Smooth muscle cell (in vitro differentiated cells): Measurements from ENCODE around the gene PLXNC1. TPM values are rescaled to one million over a fixed set of nuclear protein-coding genes. Genes with fewer than 3 reads are reported as not detected.
A peak's percentile ranks its signal among the peaks of the same experiment; 100 is the strongest.
"Not testable (repeated sequence)": the region's sequence is repeated elsewhere in the genome, so short reads cannot be mapped to it uniquely, and the experiment has no call there.

ENCODE experiments used
- DNase-seq: peaks from one replicate; lab custom pipeline; 2025; ENCODE audit not compliant: unreplicated experiment; lab: John Stamatoyannopoulos, UW
- H2AFZ ChIP-seq: fragments of 200-600 bp; sonication (generic); 2 replicates; pipeline ENCODE4 v1.6.0; 2016; ENCODE audit warnings: antibody characterized with exemption, low read depth, mild to moderate bottlenecking
- H3F3A ChIP-seq: fragments of 200-600 bp; sonication (generic); 2 replicates; pipeline ENCODE4 v1.6.0; 2017; ENCODE audit warnings: antibody characterized with exemption, low read depth
- H3K27ac ChIP-seq: fragments of 200-600 bp; sonication (generic); 2 replicates; pipeline ENCODE4 v1.5.1; 2016; ENCODE audit warnings: low read depth, mild to moderate bottlenecking
- H3K27me3 ChIP-seq: fragments of 200-600 bp; sonication (generic); 2 replicates; pipeline ENCODE4 v1.6.1; 2016; ENCODE audit warnings: low read depth, mild to moderate bottlenecking
- H3K36me3 ChIP-seq: fragments of 200-600 bp; sonication (generic); 2 replicates; pipeline ENCODE4 v1.5.1; 2016; ENCODE audit warnings: low read depth
- H3K4me1 ChIP-seq: fragments of 200-600 bp; sonication (generic); 2 replicates; pipeline ENCODE4 v1.5.1; 2016; ENCODE audit warnings: low read depth
- H3K4me2 ChIP-seq: fragments of 200-600 bp; sonication (generic); 2 replicates; pipeline ENCODE4 v1.6.0; 2016; ENCODE audit warnings: mild to moderate bottlenecking
- H3K4me3 ChIP-seq: fragments of 200-600 bp; sonication (generic); 2 replicates; pipeline ENCODE4 v1.5.1; 2016; ENCODE audit warnings: mild to moderate bottlenecking
- H3K79me2 ChIP-seq: fragments of 200-600 bp; sonication (generic); 2 replicates; pipeline ENCODE4 v1.6.0; 2016; ENCODE audit warnings: low read depth, mild to moderate bottlenecking
- H3K9ac ChIP-seq: fragments of 200-600 bp; sonication (generic); 2 replicates; pipeline ENCODE4 v1.6.0; 2016; ENCODE audit warnings: low read depth
- H3K9me3 ChIP-seq: fragments of 200-600 bp; sonication (generic); replicated peaks from 2 replicates; pipeline ENCODE4 v1.5.1; 2016; ENCODE audit warnings: low read depth
- H4K20me1 ChIP-seq: fragments of 200-600 bp; sonication (generic); 2 replicates; pipeline ENCODE4 v1.6.0; 2016; ENCODE audit warnings: low read depth
- WGBS: methylation state at CpG from one replicate; pipeline ENCODE4 v1.1.7; 2016; ENCODE audit warnings: low lambda C conversion rate; 5-methylcytosine and 5-hydroxymethylcytosine counted together
- polyA plus RNA-seq: library from polyadenylated mRNA; unstranded; fragments of >200 nt; fragmentation: Nextera tagmentation; extraction: Ambion mirVana; gene quantifications from 2 replicates; pipeline ENCODE4 v1.2.1, GENCODE V29; 2016
- total RNA-seq: library from RNA; depleted of rRNA; stranded (reverse); fragments of >200 nt; gene quantifications from 2 replicates; pipeline ENCODE4 v1.2.3, GENCODE V29; 2014
- TF ChIP-seq, protein P1 (sequence below): fragments of 200-600 bp; sonication (generic); IDR thresholded peaks from 2 replicates; pipeline ENCODE4 v1.5.1; 2017; ENCODE audit warnings: borderline replicate concordance, mild to moderate bottlenecking, antibody characterized with exemption; ENCODE audit not compliant: insufficient read depth, poor library complexity, severe bottlenecking

PLXNC1 gene
- total and polyA plus RNA-seq, 2 experiments from 2014 or later, result 0.49 to 0.66 TPM

DNA sequence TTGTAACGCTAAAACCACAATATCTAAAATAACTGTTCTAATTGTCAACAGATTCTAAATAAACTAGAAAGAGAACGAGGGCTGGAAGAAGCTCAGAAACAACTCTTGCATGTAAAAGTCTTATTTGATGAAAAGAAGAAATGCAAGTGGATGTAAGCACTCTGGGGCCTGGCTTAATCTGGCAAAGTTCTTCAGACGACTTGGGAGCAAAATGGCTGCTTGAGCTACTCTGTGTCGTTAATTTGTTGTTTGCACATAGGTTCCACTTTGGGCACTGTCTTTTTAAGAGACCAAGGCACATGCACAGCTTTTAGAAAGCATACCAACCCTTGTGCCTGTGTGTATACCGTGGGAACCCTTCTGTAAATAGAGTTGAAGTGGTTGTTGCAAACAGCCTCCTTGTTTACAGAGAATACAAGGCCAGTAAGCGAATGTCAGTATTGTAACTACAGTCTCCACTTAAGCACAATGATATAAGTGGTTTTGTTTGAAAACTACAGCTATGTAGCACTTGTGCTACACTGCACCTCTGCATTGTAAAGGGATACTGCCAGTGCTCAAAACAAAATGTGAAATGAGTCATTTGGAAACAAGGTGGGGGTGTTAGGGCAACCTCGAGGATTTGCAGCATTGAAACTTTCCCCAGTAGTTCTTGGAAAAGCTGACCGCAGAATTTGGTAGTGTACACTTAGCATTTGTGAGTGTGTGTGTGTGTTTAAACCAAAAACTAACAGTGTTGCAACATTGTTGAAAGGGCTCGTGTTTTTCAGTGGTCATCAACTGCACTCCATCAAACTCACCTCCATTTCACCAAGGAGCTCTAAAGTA lies 157.0 kb downstream of the PLXNC1 start:
- no peak overlapping the region for H3K4me3 ChIP-seq
- H3K9ac ChIP-seq, result no peak overlapping the region
- H3K36me3 ChIP-seq, result peaks cover 6% of the 10 kb centered on the region
- TF ChIP-seq, protein P1, sequence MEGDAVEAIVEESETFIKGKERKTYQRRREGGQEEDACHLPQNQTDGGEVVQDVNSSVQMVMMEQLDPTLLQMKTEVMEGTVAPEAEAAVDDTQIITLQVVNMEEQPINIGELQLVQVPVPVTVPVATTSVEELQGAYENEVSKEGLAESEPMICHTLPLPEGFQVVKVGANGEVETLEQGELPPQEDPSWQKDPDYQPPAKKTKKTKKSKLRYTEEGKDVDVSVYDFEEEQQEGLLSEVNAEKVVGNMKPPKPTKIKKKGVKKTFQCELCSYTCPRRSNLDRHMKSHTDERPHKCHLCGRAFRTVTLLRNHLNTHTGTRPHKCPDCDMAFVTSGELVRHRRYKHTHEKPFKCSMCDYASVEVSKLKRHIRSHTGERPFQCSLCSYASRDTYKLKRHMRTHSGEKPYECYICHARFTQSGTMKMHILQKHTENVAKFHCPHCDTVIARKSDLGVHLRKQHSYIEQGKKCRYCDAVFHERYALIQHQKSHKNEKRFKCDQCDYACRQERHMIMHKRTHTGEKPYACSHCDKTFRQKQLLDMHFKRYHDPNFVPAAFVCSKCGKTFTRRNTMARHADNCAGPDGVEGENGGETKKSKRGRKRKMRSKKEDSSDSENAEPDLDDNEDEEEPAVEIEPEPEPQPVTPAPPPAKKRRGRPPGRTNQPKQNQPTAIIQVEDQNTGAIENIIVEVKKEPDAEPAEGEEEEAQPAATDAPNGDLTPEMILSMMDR, result no peak
- H2AFZ ChIP-seq, result no peak overlapping the region
- WGBS, result 49% methylated on average over 9 of the region's 9 CpGs
- DNase-seq, result no peak
- no peaks in the 10 kb centered on the region for H3K27me3 ChIP-seq
- H4K20me1 ChIP-seq, result no peaks in the 10 kb centered on the region
- no peaks in the 10 kb centered on the region for H3K9me3 ChIP-seq
- no peaks in the 10 kb centered on the region for H3F3A ChIP-seq
- H3K4me2 ChIP-seq, result peak overlapping the region; percentile 27
- no peaks in the 10 kb centered on the region for H3K79me2 ChIP-seq
- H3K4me1 ChIP-seq, result peaks cover 10% of the 10 kb centered on the region
- no peak overlapping the region for H3K27ac ChIP-seq

DNA sequence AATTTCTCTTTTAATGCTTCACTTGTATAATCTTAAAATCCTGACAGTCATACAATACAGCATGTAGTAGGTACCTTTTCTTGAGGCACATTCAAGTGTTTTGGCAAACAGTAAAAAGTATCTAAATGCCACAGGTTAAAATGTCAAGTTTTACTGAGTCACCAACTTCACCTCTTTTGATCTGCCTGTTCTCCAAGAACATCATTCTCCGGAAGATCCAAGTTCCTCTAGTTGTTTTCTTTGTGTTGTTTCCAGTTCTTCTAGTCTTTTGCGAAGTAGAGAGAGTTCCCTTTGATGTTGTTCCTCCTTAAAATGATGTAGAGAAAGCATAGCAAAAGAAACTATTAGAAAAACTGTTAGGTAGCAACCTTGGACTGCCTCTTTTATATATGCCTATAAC lies 160.2 kb downstream of the PLXNC1 start:
- H3K4me1 ChIP-seq, result peaks cover 10% of the 10 kb centered on the region
- H3K79me2 ChIP-seq, result no peaks in the 10 kb centered on the region
- H3K9me3 ChIP-seq, result no peaks in the 10 kb centered on the region
- TF ChIP-seq, protein P1, result no peak
- peaks cover 6% of the 10 kb centered on the region for H3K36me3 ChIP-seq
- no peak for DNase-seq
- no peak overlapping the region for H3K4me3 ChIP-seq
- H3F3A ChIP-seq, result no peaks in the 10 kb centered on the region
- 85% methylated on average over 2 of the region's 2 CpGs for WGBS
- H3K27me3 ChIP-seq, result no peaks in the 10 kb centered on the region
- H3K27ac ChIP-seq, result no peak overlapping the region
- no peak overlapping the region for H3K9ac ChIP-seq
- no peak overlapping the region for H3K4me2 ChIP-seq
- no peak overlapping the region for H2AFZ ChIP-seq
- H4K20me1 ChIP-seq, result no peaks in the 10 kb centered on the region

DNA sequence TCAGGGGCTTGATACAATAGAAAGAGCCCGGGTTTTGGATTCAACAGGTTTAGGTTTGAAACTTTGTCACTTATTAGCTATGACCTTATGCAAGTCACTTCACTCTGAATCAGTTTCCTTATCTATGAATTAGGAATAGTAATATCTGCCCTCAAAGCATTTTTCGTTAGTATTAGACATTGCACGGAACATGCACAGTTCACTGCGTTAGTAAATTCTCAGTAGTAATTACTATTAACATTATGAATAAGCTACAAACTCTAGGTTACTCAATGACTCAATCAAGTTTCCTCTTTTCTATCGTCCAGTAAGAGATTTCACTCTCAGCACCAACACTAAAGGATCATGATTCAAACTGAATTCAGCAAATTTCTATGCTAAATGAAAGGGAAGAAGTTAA lies 161.0 kb downstream of the PLXNC1 start:
- no peaks in the 10 kb centered on the region for H3K27me3 ChIP-seq
- no peaks in the 10 kb centered on the region for H4K20me1 ChIP-seq
- H3K4me1 ChIP-seq, result peaks cover 9% of the 10 kb centered on the region
- no peaks in the 10 kb centered on the region for H3K79me2 ChIP-seq
- peaks cover 6% of the 10 kb centered on the region for H3K36me3 ChIP-seq
- no peaks in the 10 kb centered on the region for H3K9me3 ChIP-seq
- H3F3A ChIP-seq, result no peaks in the 10 kb centered on the region
- H3K4me3 ChIP-seq, result no peak overlapping the region
- no peak overlapping the region for H3K4me2 ChIP-seq
- H3K27ac ChIP-seq, result no peak overlapping the region
- WGBS, result 95% methylated on average over 5 of the region's 5 CpGs
- TF ChIP-seq, protein P1, result no peak
- H3K9ac ChIP-seq, result no peak overlapping the region
- no peak overlapping the region for H2AFZ ChIP-seq
- no peak for DNase-seq

DNA sequence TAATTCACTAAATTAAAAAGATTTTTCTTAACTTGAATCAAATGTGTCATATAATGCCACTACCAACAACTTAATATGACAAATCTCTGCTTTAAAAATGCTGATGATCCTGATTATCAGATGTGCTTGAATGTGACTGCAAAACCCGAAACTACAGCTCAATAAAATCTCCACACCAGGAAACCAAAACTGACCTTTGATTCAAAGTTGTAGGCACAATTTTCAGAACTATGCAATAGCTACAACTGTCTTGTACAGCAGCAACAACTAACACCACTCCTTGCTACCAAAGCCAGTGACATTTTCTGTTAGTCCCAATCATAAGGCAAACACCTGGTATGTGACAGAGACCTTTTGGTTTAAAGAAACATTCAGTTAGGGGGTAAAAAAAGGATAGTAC lies 164.0 kb downstream of the PLXNC1 start:
- Histone ChIP-seq H3K9me3 (peaks cover under 1% of the 10 kb centered on the region), H3K27ac (no peak overlapping the region)
- TF ChIP-seq, protein P1, result no peak

DNA sequence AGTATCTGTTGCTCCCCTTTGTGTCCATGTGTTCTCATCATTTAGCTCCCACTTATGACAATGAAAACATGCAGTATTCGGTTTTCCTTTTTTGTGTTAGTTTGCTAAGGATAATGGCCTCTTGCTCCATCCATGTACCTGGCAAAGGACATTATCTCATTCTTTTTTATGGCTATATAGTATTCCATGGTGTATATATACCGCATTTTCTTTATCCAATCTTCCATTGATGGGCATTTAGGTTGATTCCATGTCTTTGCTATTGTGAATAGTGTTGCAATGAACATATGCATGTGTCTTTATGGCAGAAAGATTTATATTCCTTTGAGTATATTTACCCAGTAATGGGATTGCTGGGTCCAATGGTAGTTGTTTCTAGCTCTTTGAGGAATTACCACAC lies 168.2 kb downstream of the PLXNC1 start:
- not testable (repeated sequence) for H3F3A ChIP-seq, H3K27me3 ChIP-seq, H3K4me3 ChIP-seq, H3K27ac ChIP-seq, H3K9ac ChIP-seq, H3K79me2 ChIP-seq, H3K4me2 ChIP-seq, H3K4me1 ChIP-seq, H2AFZ ChIP-seq, DNase-seq, H4K20me1 ChIP-seq
- H3K9me3 ChIP-seq, result peaks cover 29% of the 10 kb centered on the region
- H3K36me3 ChIP-seq, result peaks cover 12% of the 10 kb centered on the region
- WGBS, result 96% methylated on average over 2 of the region's 2 CpGs

More for the DNA sequence above, 164.0 kb downstream of the PLXNC1 start:
- H3K9ac ChIP-seq, result no peak overlapping the region
- peaks cover 6% of the 10 kb centered on the region for H3K36me3 ChIP-seq
- WGBS, result 100% methylated on average over 1 of the region's 1 CpG
- H3K4me2 ChIP-seq, result no peak overlapping the region
- no peaks in the 10 kb centered on the region for H3K27me3 ChIP-seq
- no peaks in the 10 kb centered on the region for H3K4me1 ChIP-seq
- no peak for DNase-seq
- no peaks in the 10 kb centered on the region for H3F3A ChIP-seq
- no peaks in the 10 kb centered on the region for H4K20me1 ChIP-seq
- H3K4me3 ChIP-seq, result no peak overlapping the region
- H2AFZ ChIP-seq, result no peak overlapping the region
- no peaks in the 10 kb centered on the region for H3K79me2 ChIP-seq
